DOHH2 (cell line): ENCODE data around the gene MAJIN.

Experiments
- H3F3A ChIP-seq: fragments of 200-600 bp; sonication (generic), shearing (Covaris generic); 2 replicates; pipeline ENCODE4 v1.6.0; 2016; ENCODE audit warnings: antibody characterized with exemption, mild to moderate bottlenecking; ENCODE audit not compliant: control insufficient read depth, insufficient read depth
- H3K27ac ChIP-seq: fragments of 200-600 bp; sonication (generic); 2 replicates; pipeline ENCODE4 v1.5.1; 2014; ENCODE audit warnings: low read depth, mild to moderate bottlenecking, low read length, moderate library complexity
- H3K27me3 ChIP-seq: fragments of 200-600 bp; sonication (generic); 2 replicates; pipeline ENCODE4 v1.6.1; 2014; ENCODE audit warnings: mild to moderate bottlenecking, low read length, mixed read lengths; ENCODE audit not compliant: control insufficient read depth
- H3K36me3 ChIP-seq: fragments of 200-600 bp; sonication (generic); 2 replicates; pipeline ENCODE4 v1.6.1; 2014; ENCODE audit warnings: mild to moderate bottlenecking, low read length, moderate library complexity, mixed read lengths; ENCODE audit not compliant: control insufficient read depth
- H3K4me1 ChIP-seq: fragments of 200-600 bp; sonication (generic); 2 replicates; pipeline ENCODE4 v1.6.1; 2014; ENCODE audit warnings: mild to moderate bottlenecking, low read length, mixed read lengths; ENCODE audit not compliant: control insufficient read depth
- H3K4me2 ChIP-seq: fragments of 200-600 bp; sonication (generic); 2 replicates; pipeline ENCODE4 v1.6.0; 2014; ENCODE audit warnings: mild to moderate bottlenecking, low read length, moderate library complexity
- H3K4me3 ChIP-seq: fragments of 200-600 bp; sonication (generic); 2 replicates; pipeline ENCODE4 v1.5.1; 2014; ENCODE audit warnings: mild to moderate bottlenecking, low read length, mixed read lengths
- H3K79me2 ChIP-seq: fragments of 200-600 bp; sonication (generic); 2 replicates; pipeline ENCODE4 v1.6.1; 2014; ENCODE audit warnings: mild to moderate bottlenecking, low read length, mixed read lengths; ENCODE audit not compliant: control insufficient read depth
- H3K9me2 ChIP-seq: fragments of 200-600 bp; sonication (generic); replicated peaks from 2 replicates; pipeline ENCODE4 v1.6.1; 2014; ENCODE audit warnings: mild to moderate bottlenecking, low read length, mixed read lengths; ENCODE audit not compliant: control insufficient read depth
- H3K9me3 ChIP-seq: fragments of 200-600 bp; sonication (generic); 2 replicates; pipeline ENCODE4 v1.6.1; 2014; ENCODE audit warnings: antibody characterized with exemption, low read length, mixed read lengths; ENCODE audit not compliant: control insufficient read depth, insufficient read depth
- H4K20me1 ChIP-seq: fragments of 200-600 bp; sonication (generic); 2 replicates; pipeline ENCODE4 v1.6.0; 2014; ENCODE audit warnings: low read depth, mild to moderate bottlenecking, antibody characterized with exemption, low read length, moderate library complexity; ENCODE audit not compliant: control insufficient read depth, insufficient read depth
- EZH2phosphoT487 ChIP-seq: fragments of 200-600 bp; sonication (generic); IDR thresholded peaks from 2 replicates; pipeline ENCODE4 v1.6.1; 2017; ENCODE audit warnings: borderline replicate concordance, mild to moderate bottlenecking, antibody characterized with exemption, low read length, moderate library complexity, mixed read lengths
- TF ChIP-seq, protein P1 (sequence below): fragments of 200-600 bp; sonication (generic); IDR thresholded peaks from one replicate; pipeline ENCODE4 v1.5.1; 2014; ENCODE audit warnings: antibody characterized with exemption, mild to moderate bottlenecking, low read depth, low read length; ENCODE audit not compliant: poor library complexity, severe bottlenecking

Gene MAJIN

DNA sequence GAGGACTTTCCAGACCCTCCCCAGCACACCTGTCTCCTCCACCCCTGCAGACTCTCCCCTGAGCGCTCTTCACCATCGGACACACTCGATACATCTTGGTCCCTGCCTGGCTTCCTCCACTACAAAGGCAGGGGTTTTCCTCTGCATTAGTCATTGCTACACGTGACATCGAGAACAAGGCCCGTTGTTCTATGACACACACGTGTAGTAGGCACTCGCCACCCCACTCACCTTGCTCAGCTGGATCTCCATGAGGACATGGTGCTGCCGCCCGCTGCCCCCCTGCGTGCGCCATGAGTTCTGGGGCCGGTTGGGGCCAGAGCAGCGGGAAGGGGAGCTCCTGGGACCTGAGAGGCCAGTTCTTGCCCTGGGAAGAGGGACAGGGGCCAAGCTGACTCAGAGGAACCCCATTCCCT lies 71.6 kb downstream of the MAJIN start:
- Histone ChIP-seq H3F3A (no peaks in the 10 kb centered on the region), H3K27ac (no peak overlapping the region), H3K9me2 (no peaks in the 10 kb centered on the region), H3K4me2 (no peak overlapping the region), H3K4me3 (no peak overlapping the region), H3K79me2 (no peaks in the 10 kb centered on the region), H4K20me1 (no peaks in the 10 kb centered on the region), H3K4me1 (no peaks in the 10 kb centered on the region), H3K27me3 (no peaks in the 10 kb centered on the region), H3K36me3 (peaks cover 20% of the 10 kb centered on the region; the same call in 1 of the 2 replicates), H3K9me3 (no peaks in the 10 kb centered on the region)
- no peak for TF ChIP-seq EZH2phosphoT487
- TF ChIP-seq, protein P1, sequence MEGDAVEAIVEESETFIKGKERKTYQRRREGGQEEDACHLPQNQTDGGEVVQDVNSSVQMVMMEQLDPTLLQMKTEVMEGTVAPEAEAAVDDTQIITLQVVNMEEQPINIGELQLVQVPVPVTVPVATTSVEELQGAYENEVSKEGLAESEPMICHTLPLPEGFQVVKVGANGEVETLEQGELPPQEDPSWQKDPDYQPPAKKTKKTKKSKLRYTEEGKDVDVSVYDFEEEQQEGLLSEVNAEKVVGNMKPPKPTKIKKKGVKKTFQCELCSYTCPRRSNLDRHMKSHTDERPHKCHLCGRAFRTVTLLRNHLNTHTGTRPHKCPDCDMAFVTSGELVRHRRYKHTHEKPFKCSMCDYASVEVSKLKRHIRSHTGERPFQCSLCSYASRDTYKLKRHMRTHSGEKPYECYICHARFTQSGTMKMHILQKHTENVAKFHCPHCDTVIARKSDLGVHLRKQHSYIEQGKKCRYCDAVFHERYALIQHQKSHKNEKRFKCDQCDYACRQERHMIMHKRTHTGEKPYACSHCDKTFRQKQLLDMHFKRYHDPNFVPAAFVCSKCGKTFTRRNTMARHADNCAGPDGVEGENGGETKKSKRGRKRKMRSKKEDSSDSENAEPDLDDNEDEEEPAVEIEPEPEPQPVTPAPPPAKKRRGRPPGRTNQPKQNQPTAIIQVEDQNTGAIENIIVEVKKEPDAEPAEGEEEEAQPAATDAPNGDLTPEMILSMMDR: no peak

DNA sequence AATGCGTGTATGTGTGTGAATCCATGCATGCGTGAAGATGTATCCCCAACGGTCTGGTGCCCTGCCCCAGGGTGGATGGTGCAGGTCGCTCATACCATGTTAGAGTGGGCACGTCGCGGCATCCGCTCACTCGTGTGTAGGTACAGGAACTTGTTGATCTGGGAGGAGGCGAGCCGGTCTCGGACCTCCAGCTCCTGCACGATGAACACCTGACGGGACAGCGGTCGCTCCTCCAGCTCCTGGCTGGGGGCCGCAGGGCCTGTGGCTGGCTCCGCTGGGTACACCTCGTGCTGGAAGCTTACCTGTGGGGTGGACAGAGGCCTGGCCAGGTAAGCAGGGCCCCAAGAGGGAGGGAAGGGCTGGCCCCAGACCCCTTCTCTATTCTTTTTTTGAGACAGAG lies 73.4 kb downstream of the MAJIN start:
- Histone ChIP-seq H3K9me2 (no peaks in the 10 kb centered on the region), H3K36me3 (peaks cover 21% of the 10 kb centered on the region; the same call in 1 of the 2 replicates)

DNA sequence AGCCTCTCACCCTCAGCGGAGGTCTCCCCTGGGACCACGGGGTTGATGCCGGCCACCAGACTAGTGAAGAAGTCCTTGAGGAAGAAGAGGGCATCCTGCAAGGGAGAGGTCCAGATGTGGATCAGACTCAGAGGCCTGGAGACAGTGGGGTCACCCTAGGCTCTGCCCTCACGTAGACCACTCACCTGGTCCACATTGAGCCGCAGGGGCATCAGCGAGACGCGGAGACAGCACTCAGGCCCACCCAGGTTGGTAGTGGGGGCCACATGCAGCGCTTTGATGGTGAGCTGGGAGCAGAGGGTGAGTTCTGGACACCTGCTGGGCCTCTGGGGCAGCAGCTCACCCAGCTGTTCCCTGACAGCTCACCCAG lies 73.8 kb downstream of the MAJIN start:
- H4K20me1 ChIP-seq: no peaks in the 10 kb centered on the region
- H3K79me2 ChIP-seq: no peaks in the 10 kb centered on the region
- no peak overlapping the region for H3K4me2 ChIP-seq
- no peak for TF ChIP-seq EZH2phosphoT487
- TF ChIP-seq, protein P1: no peak
- peaks cover 9% of the 10 kb centered on the region for H3K4me1 ChIP-seq
- no peaks in the 10 kb centered on the region for H3K9me3 ChIP-seq
- no peaks in the 10 kb centered on the region for H3K27me3 ChIP-seq
- H3F3A ChIP-seq: no peaks in the 10 kb centered on the region
- H3K36me3 ChIP-seq: peaks cover 18% of the 10 kb centered on the region; the same call in 1 of the 2 replicates
- H3K4me3 ChIP-seq: no peak overlapping the region
- H3K9me2 ChIP-seq: no peaks in the 10 kb centered on the region
- H3K27ac ChIP-seq: no peak overlapping the region

More for the DNA sequence above, 73.4 kb downstream of the MAJIN start:
- Histone ChIP-seq H4K20me1 (no peaks in the 10 kb centered on the region), H3K4me1 (peaks cover 9% of the 10 kb centered on the region), H3K79me2 (no peaks in the 10 kb centered on the region), H3K4me3 (no peak overlapping the region), H3K27ac (no peak overlapping the region), H3F3A (no peaks in the 10 kb centered on the region), H3K9me3 (no peaks in the 10 kb centered on the region), H3K4me2 (no peak overlapping the region), H3K27me3 (no peaks in the 10 kb centered on the region)
- no peak for TF ChIP-seq EZH2phosphoT487
- TF ChIP-seq, protein P1: no peak
